ENCODE measurements around the gene S1PR4.
"Not testable (repeated sequence)": the region's sequence is repeated elsewhere in the genome, so short reads cannot be mapped to it uniquely, and the experiment has no call there.

S1PR4 gene

DNA sequence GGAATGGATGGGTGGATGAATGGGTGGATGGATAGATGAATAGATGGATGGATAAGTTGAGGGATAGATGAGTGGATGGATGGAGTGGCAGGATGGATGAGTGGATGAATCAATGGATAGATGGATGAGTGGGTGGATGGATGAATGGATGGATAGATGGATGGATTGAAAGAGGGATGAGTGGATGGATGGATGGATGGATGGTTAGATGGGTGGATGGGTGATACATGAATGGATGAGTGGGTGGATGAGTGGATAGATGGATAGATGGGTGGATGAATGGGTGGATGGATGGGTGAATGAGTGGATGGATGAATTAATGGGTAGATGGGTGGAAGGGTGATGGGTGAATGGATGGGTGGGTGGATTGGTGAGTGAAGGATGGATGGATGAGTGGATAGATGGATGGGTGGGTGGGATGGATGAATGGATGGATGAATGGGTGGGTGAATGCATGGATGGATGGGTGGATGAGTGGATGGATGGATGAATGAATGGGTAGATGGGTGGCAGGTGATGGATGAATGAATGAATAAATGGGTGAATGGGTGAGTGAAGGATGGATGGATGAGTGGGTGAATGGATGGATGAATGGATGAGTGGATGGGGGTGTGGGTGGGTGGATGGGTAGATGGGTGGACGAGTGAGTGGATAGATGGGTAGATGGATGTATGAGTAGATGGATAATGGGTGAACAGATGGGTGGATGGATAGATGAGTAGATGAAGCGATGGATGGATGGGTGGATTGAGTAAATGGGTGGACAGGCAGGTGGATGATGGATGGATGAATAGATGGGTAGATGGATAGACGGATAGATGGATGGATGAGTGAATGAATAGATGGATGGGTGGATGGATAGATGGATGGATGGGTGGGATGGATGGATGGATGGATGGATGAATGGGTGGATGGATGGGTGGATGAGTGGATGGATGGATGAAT, 25.0 kb upstream of the S1PR4 start:
- no peak for DNase-seq

DNA sequence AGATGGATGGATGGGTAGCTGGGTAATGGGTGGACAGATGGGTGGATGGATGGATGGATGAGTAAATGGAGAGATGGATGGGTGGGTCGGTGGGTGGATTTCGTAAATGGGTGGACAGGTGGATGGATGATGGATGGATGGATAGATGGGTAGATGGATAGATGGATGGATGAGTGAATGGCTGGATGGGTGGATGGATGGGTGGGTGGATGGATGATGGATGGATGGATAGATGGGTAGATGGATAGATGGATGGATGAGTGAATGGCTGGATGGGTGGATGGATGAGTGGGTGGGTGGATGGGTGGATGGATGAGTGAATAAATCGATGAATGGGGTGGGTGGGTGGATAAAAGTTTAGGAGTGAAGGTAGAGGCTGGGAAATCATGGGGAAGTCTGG, 24.1 kb upstream of the S1PR4 start:
- DNase-seq, result not testable (repeated sequence)

DNA sequence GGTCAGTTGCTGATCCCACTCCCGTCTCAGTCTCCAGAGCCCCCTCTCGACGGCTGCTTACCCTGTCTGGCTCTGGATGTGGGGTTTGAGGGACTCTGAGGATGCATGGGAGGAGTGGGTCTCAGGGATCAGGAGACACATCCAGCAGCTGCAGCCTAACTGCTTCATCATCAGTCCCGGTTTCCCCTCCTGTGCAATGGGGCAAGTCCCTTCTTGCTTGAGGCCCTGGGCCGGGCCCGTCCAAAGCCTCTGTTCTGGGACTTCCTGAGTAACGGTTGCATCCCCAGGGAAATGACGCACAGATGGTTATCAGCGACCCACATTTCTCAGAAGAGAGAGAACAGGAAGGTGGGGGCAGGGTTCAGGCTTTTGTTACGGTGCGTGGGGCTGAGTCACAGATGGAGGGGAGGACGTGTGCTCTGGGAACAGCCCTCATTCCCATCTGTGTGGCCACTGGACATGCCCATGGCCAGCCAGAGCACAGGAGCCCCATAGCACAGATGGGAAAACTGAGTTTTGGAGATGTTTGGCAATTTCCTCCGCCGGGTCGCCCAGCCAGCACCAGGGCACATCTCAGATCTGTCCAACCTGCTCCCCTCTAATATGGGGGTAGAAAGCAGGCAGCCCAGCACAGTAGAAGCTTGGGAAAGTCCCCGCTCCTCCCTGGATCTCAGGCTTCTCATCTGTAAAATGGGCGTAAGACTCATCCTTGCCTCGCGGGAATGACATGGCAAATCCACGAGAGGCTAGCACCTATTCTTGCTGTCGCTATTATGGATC, 23.4 kb upstream of the S1PR4 start:
- DNase-seq, result peak; percentile 100

DNA sequence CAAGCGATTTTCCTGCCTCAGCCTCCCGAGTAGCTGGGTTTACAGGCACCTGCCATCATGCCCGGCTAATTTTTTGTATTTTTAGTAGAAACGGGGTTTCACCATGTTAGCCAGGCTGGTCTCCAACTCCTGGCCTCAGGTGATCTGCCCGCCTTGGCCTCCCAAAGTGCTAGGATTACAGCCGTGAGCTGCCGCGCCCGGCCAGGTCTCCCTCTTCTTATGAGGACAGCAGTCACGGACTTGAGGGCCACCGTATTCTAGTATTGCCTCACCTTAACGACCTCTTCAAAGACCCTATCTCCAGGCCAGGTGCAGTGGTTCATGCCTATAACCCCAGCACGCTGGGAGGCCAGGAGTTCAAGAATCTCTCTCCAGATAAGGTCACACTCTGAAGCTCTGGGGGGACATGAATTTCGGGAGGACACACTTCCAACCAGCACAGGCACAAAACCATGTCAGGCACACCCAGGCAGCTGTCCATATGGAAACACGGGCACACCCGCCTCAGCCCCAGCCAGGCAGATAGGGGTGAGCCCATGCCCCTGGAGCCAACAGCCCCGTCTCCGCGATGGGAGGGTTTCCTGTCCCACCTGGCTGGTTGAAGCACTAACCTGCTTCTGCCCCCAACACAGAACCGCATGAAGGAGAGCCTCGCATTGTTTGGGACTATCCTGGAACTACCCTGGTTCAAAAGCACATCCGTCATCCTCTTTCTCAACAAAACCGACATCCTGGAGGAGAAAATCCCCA, 21.3 kb upstream of the S1PR4 start:
- DNase-seq, result no peak

GRCh38 chr19:3159565-3159964, 19.0 kb upstream of the S1PR4 start:
- no peak for DNase-seq

GRCh38 chr19:3160219-3160618, 18.4 kb upstream of the S1PR4 start:
- DNase-seq, result no peak

DNA sequence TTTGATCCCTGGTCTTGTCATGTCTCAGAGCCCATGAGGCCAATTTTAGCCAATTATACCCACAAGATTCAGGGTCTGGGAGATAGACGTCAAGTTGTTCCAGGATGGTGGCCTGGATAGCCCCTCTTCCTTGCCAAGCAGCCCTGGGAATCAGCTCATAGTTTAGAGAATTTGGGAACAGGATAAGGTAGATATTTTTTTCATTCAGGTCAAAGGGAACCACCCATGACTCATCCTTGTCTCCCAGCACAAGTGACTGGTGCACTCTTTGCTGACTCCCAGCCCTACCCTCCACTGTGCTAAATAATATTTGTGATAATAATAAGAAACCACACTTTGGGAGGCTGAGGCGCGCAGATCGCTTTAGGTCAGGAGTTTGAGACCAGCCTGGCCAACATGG, 17.1 kb upstream of the S1PR4 start:
- DNase-seq, result peak; percentile 39

GRCh38 chr19:3162418-3163229, 15.9 kb upstream of the S1PR4 start:
- no peak for DNase-seq

DNA sequence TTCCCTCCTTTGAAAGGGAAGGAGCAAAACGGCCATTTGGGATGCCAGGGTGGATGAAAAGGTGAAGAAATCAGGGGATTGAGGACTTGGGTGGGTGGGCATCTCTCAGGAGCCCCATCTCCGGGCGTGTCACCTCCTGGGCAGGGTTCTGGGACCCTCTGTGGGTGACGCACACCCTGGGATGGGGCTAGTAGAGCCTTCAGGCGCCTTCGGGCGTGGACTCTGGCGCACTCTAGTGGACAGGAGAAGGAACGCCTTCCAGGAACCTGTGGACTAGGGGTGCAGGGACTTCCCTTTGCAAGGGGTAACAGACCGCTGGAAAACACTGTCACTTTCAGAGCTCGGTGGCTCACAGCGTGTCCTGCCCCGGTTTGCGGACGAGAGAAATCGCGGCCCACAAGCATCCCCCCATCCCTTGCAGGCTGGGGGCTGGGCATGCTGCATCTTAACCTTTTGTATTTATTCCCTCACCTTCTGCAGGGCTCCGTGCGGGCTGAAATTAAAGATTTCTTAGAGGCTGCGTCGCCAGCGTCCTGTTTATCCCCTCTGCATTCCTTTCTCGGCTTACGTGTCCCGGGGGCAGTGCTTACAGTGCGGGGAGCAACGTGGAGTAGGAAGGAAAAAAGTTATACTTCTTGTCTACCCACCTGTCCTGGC, 15.2 kb upstream of the S1PR4 start:
- peak; percentile 70 for DNase-seq

DNA sequence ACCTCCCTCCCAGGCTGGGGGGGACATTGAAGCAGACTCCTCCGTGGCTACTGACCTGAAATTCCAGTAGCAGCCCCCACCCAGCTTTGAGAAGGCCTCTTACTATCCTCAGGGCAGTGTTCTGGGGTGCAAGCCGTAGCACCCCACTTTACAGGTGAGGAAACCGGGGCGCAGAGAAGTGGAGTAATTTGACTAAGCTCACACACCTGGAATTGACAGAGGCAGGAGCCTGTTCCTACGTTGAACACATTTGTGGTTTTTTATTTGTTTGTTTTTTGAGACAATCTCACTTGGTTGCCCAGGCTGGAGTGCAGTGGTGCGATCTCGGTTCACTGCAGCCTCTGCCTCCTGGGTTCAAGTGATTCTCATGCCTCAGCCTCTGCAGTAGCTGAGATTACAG, 14.6 kb upstream of the S1PR4 start:
- no peak for DNase-seq

GRCh38 chr19:3167533-3168272, 10.9 kb upstream of the S1PR4 start:
- DNase-seq, result no peak

DNA sequence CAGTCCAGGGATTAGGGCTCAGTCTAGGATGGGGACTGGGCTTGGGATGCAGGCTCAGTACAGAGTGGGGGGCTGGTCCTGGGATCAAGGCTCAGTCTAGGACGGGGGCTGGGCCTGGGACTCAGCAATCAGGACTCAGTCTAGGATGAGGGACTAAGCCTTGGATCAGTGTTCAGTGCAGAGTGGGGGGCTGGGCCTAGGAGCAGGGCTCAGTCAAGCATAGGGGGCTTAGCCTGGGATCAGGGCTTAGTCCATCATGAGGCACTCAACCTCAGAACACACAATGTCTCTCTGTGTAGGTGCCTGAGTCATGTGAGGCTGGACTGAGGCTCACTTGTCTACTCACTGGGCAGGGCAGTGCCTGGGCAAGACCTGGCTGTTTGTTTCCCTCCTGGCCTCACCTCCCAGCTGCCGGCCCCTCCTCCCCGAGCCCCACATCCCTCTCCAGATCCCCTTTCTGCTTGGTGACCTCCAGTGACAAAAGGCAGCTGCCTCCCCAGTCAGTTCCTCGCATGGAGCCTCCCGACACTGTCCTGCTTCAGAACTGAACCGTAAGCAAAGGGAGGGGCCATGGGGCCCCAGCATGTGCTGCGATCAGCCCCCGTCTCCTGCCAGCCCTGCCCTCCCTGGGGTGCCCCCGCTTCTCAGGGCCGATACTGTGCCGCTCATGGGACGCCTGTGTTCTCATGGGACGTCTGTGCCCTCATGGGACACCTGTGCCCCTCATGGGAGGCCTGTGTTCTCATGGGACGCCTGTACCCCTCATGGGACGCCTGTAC, 6.5 kb upstream of the S1PR4 start:
- no peak for DNase-seq

DNA sequence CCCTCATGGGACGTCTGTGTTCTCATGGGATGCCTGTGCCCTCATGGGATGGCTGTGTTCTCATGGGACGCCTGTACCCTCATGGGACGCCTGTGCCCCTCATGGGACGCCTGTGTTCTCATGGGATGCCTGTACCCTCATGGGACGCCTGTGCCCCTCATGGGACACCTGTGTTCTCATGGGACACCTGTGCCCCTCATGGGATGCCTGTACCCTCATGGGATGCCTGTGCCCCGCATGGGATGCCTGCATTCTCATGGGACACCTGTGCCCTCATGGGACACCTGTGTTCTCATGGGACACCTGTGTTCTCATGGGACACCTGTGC, 5.9 kb upstream of the S1PR4 start:
- DNase-seq, result not testable (repeated sequence)

- peak; percentile 90 for DNase-seq
Measured at GRCh38 chr19:3175781-3176714, 2.5 kb upstream of the S1PR4 start.

DNA sequence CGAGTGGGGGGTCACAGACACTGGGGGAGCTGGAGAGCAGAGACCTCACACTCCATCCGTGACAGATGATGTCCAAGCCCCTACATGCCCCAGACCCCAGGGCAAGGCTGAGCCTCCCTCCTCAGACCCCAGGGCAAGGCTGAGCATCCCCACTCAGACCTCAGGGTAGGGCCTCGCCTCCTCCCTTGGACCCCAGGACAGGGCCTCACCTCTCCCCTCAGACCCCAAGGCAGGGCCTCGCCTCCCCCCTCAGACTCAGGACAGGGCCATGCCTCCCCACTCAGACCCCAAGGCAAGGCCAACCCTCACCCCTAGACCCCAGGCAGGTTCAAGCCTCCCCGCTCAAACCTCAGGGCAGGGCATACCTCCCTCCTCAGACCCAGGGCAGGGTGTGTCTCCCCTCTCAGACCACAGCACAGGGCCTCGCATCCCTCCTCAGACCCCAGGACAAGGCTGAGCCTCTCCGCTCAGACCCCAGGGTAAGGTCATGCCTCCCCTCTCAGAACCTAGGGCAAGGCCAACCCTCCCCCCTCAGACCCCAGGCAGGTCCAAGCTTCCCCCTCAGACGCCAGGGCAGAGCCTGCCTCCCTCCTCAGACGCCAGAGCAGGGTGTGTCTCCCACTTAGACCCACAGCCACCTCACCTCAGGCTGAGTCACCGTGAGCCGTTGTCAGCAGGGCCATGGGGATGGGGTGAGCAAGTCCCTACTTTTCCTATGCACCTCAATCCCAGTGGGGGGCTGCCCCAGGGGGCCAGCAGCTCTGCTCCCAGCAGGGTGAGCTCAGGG, 1.7 kb upstream of the S1PR4 start:
- DNase-seq, result peak; percentile 79

- DNase-seq, result no peak
Measured at GRCh38 chr19:3178973-3179738, 587 bp downstream of the S1PR4 start.

- no peak for DNase-seq
Measured at GRCh38 chr19:3179739-3180293, 1.2 kb downstream of the S1PR4 start.
